ENCODE measurements around the gene UGT1A10.

Gene UGT1A10

DNA sequence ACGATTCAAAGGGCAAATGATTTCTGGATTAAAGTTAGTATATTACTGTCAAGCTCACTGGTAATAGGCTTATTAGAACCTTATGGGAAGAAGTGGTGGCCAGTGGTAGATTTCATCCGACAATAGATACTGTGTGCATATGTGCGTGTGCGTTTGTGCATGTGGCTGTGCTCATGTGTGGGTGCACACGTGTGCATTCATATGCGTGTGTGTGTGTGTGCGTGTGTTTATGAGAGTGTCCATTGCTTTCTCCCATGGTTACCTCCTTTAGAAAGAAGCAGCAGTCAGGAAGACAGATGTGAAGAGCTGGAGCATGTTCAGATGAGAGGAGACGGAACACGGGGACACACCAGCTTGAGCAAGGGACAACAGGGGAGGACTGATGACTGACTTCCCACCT lies 133.0 kb downstream of the UGT1A10 start:
- no peak overlapping the region for H3K27ac ChIP-seq (ENCODE audit: low read length)

DNA sequence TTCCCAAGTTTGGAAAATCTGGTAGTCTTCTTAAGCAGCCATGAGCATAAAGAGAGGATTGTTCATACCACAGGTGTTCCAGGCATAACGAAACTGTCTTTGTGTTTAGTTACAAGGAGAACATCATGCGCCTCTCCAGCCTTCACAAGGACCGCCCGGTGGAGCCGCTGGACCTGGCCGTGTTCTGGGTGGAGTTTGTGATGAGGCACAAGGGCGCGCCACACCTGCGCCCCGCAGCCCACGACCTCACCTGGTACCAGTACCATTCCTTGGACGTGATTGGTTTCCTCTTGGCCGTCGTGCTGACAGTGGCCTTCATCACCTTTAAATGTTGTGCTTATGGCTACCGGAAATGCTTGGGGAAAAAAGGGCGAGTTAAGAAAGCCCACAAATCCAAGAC lies 135.9 kb downstream of the UGT1A10 start:
- TF ChIP-seq, protein P1, sequence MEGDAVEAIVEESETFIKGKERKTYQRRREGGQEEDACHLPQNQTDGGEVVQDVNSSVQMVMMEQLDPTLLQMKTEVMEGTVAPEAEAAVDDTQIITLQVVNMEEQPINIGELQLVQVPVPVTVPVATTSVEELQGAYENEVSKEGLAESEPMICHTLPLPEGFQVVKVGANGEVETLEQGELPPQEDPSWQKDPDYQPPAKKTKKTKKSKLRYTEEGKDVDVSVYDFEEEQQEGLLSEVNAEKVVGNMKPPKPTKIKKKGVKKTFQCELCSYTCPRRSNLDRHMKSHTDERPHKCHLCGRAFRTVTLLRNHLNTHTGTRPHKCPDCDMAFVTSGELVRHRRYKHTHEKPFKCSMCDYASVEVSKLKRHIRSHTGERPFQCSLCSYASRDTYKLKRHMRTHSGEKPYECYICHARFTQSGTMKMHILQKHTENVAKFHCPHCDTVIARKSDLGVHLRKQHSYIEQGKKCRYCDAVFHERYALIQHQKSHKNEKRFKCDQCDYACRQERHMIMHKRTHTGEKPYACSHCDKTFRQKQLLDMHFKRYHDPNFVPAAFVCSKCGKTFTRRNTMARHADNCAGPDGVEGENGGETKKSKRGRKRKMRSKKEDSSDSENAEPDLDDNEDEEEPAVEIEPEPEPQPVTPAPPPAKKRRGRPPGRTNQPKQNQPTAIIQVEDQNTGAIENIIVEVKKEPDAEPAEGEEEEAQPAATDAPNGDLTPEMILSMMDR (IDR thresholded peaks at IDR 0.05; ENCODE audit: borderline replicate concordance, extremely low read depth, low read length, poor library complexity, severe bottlenecking), result no peak
- no peak for TF ChIP-seq EZH2 (IDR thresholded peaks at IDR 0.05; ENCODE audit: borderline replicate concordance, low read depth, low read length, severe bottlenecking)
- H3K27ac ChIP-seq (ENCODE audit: low read length), result no peak overlapping the region
- ATAC-seq (ENCODE audit: insufficient read depth, low read depth) (no peak), DNase-seq (no peak)
- H3K4me2 ChIP-seq (ENCODE audit: insufficient read depth, low read length), result no peak overlapping the region
- H3K79me2 ChIP-seq (ENCODE audit: insufficient read depth, low read length), result no peaks in the 10 kb centered on the region
- H4K20me1 ChIP-seq (ENCODE audit: insufficient read depth, low read length), result no peaks in the 10 kb centered on the region
- H3K9me3 ChIP-seq (ENCODE audit: insufficient read depth, low read length, severe bottlenecking), result no peaks in the 10 kb centered on the region
- H3K27me3 ChIP-seq (ENCODE audit: insufficient read depth, low read length, poor library complexity), result no peaks in the 10 kb centered on the region
- no peak overlapping the region for H3K4me3 ChIP-seq (ENCODE audit: low read depth in 1 of 2, low read length in 2 of 2)
- no peak overlapping the region for H2AFZ ChIP-seq (ENCODE audit: low read depth, low read length)
- H3K4me1 ChIP-seq (ENCODE audit: insufficient read depth, low read length), result no peaks in the 10 kb centered on the region
- H3K36me3 ChIP-seq (ENCODE audit: insufficient read depth, low read length), result no peaks in the 10 kb centered on the region
- H3K9ac ChIP-seq (ENCODE audit: low read depth, low read length), result no peak overlapping the region

More for the DNA sequence above, 133.0 kb downstream of the UGT1A10 start:
- H3K4me3 ChIP-seq (ENCODE audit: low read depth in 1 of 2, low read length in 2 of 2), result no peak overlapping the region
- no peaks in the 10 kb centered on the region for H4K20me1 ChIP-seq (ENCODE audit: insufficient read depth, low read length)
- H3K9me3 ChIP-seq (ENCODE audit: insufficient read depth, low read length, severe bottlenecking), result no peaks in the 10 kb centered on the region
- H2AFZ ChIP-seq (ENCODE audit: low read depth, low read length), result no peak overlapping the region
- H3K4me1 ChIP-seq (ENCODE audit: insufficient read depth, low read length), result no peaks in the 10 kb centered on the region
- no peaks in the 10 kb centered on the region for H3K36me3 ChIP-seq (ENCODE audit: insufficient read depth, low read length)
- TF ChIP-seq, protein P1 (IDR thresholded peaks at IDR 0.05; ENCODE audit: borderline replicate concordance, extremely low read depth, low read length, poor library complexity, severe bottlenecking), result no peak
- TF ChIP-seq EZH2 (IDR thresholded peaks at IDR 0.05; ENCODE audit: borderline replicate concordance, low read depth, low read length, severe bottlenecking), result no peak
- H3K4me2 ChIP-seq (ENCODE audit: insufficient read depth, low read length), result no peak overlapping the region
- no peak for ATAC-seq (ENCODE audit: insufficient read depth, low read depth)
- peaks cover 4% of the 10 kb centered on the region for H3K27me3 ChIP-seq (ENCODE audit: insufficient read depth, low read length, poor library complexity)
- no peak for DNase-seq
- H3K79me2 ChIP-seq (ENCODE audit: insufficient read depth, low read length), result no peaks in the 10 kb centered on the region
- no peak overlapping the region for H3K9ac ChIP-seq (ENCODE audit: low read depth, low read length)

DNA sequence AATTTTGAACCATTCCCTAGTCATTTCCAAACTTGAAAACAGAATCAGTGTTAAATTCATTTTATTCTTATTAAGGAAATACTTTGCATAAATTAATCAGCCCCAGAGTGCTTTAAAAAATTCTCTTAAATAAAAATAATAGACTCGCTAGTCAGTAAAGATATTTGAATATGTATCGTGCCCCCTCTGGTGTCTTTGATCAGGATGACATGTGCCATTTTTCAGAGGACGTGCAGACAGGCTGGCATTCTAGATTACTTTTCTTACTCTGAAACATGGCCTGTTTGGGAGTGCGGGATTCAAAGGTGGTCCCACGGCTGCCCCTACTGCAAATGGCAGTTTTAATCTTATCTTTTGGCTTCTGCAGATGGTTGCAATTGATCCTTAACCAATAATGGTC lies 136.3 kb downstream of the UGT1A10 start:
- ATAC-seq (ENCODE audit: insufficient read depth, low read depth), result no peak
- Histone ChIP-seq H3K4me2 (ENCODE audit: insufficient read depth, low read length) (no peak overlapping the region), H3K79me2 (ENCODE audit: insufficient read depth, low read length) (no peaks in the 10 kb centered on the region), H3K9me3 (ENCODE audit: insufficient read depth, low read length, severe bottlenecking) (no peaks in the 10 kb centered on the region), H3K36me3 (ENCODE audit: insufficient read depth, low read length) (no peaks in the 10 kb centered on the region), H3K4me3 (ENCODE audit: low read depth in 1 of 2, low read length in 2 of 2) (no peak overlapping the region), H2AFZ (ENCODE audit: low read depth, low read length) (no peak overlapping the region), H3K9ac (ENCODE audit: low read depth, low read length) (no peak overlapping the region), H3K27ac (ENCODE audit: low read length) (no peak overlapping the region), H3K27me3 (ENCODE audit: insufficient read depth, low read length, poor library complexity) (no peaks in the 10 kb centered on the region), H3K4me1 (ENCODE audit: insufficient read depth, low read length) (no peaks in the 10 kb centered on the region), H4K20me1 (ENCODE audit: insufficient read depth, low read length) (no peaks in the 10 kb centered on the region)
- TF ChIP-seq EZH2 (IDR thresholded peaks at IDR 0.05; ENCODE audit: borderline replicate concordance, low read depth, low read length, severe bottlenecking), result no peak
- TF ChIP-seq, protein P1 (IDR thresholded peaks at IDR 0.05; ENCODE audit: borderline replicate concordance, extremely low read depth, low read length, poor library complexity, severe bottlenecking), result no peak
- DNase-seq, result no peak

DNA sequence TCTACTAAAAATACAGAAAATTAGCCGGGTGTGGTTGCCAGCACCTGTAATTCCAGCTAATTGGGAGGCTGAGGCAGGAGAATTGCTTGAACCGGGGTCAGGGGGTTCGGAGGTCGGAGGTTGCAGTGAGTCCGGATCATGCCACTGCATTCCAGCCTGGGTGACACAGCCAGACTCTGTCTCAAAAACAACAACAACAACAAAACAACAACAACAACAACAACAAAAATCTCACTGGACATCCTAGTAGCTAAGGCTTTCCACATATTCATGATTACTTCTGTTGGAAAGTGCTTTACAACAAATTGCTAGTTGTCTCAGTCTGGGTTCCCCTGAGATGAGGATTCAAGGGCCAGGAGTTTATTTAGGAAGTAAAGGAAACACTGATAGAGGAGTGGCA lies 137.6 kb downstream of the UGT1A10 start:
- H3K4me1 ChIP-seq (ENCODE audit: insufficient read depth, low read length), result no peaks in the 10 kb centered on the region
- no peak overlapping the region for H2AFZ ChIP-seq (ENCODE audit: low read depth, low read length)
- no peaks in the 10 kb centered on the region for H3K9me3 ChIP-seq (ENCODE audit: insufficient read depth, low read length, severe bottlenecking)
- no peaks in the 10 kb centered on the region for H3K27me3 ChIP-seq (ENCODE audit: insufficient read depth, low read length, poor library complexity)
- no peak overlapping the region for H3K4me2 ChIP-seq (ENCODE audit: insufficient read depth, low read length)
- H4K20me1 ChIP-seq (ENCODE audit: insufficient read depth, low read length), result no peaks in the 10 kb centered on the region
- no peak overlapping the region for H3K27ac ChIP-seq (ENCODE audit: low read length)
- ATAC-seq (ENCODE audit: insufficient read depth, low read depth) (no peak), DNase-seq (no peak)
- no peaks in the 10 kb centered on the region for H3K79me2 ChIP-seq (ENCODE audit: insufficient read depth, low read length)
- H3K9ac ChIP-seq (ENCODE audit: low read depth, low read length), result no peak overlapping the region
- H3K36me3 ChIP-seq (ENCODE audit: insufficient read depth, low read length), result no peaks in the 10 kb centered on the region
- no peak overlapping the region for H3K4me3 ChIP-seq (ENCODE audit: low read depth in 1 of 2, low read length in 2 of 2)
- TF ChIP-seq, protein P1 (IDR thresholded peaks at IDR 0.05; ENCODE audit: borderline replicate concordance, extremely low read depth, low read length, poor library complexity, severe bottlenecking), result no peak
- no peak for TF ChIP-seq EZH2 (IDR thresholded peaks at IDR 0.05; ENCODE audit: borderline replicate concordance, low read depth, low read length, severe bottlenecking)
